Forelimb muscle (tissue), 1 donor: ENCODE measurements around the gene HPDL. TPM values are rescaled to one million over a fixed set of nuclear protein-coding genes. Genes with fewer than 3 reads are reported as not detected.

Experiments used
- DNase-seq: peaks from one replicate; pipeline ENCODE4 v3.0.0-alpha.2; 2013; ENCODE audit warnings: low read depth
- polyA plus RNA-seq: library from polyadenylated mRNA; unstranded; fragments of 120-200 nt; gene quantifications from one replicate; pipeline ENCODE4 v1.2.1, GENCODE V29; 2013; ENCODE audit not compliant: insufficient read length

Gene HPDL
- polyA plus RNA-seq, 1 donor, result 2.1 TPM

DNA sequence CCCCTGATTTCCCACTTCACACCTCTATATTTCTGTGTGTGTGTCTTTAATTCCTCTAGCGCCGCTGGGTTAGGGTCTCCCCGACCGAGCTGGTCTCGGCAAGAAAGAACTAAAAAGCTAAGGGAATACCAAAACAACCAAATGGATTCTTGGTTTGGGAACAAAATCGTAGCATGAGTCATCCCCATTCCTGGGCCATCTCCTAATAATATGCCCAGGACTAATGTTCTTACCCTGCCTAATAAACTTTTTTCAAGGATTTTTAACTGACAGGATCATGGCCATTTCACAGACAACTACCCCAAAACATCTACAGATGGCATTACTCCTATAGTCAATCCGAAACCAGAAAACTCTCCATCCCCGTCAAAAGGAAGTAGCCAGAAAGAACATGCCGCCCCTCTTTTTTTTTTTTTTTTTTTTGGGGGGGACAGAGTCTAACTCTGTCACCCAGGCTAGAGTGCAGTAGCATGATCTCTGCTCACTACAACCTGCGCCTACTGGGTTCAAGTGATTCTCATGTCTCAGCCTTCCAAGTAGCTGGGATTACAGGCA, 4.1 kb upstream of the HPDL start:
- DNase-seq, result no peak

DNA sequence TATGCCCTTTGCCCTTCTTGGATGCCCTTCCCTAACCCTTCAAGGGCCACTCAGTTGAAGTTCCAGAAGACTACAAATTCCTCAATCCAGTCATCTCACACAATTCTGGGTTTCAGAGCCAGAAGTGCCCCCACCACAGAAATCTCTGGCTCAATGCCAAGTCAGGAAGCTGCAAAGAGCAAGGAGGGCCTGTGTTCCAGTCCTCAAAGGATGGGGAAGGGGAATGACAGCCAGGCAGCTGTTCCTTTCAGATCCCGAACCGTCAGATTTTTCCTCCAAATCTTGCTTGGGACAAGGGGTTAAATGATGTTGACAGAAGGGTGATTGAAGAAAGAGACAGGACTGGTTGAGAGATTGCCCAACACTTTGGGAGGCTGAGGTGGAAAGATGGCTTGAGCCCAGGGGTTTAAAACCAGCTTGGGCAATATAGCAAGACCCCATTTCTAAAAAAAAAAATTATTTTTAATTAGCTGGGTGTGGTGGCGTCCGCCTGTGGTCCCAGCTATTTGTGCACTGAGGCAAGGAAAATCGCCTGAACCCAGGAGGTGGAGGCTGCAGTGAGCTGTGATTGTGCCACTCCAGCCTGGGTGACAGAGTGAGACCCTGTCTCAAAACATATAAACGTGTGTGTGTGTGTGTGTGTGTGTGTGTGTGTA, 716 bp upstream of the HPDL start:
- no peak for DNase-seq

DNA sequence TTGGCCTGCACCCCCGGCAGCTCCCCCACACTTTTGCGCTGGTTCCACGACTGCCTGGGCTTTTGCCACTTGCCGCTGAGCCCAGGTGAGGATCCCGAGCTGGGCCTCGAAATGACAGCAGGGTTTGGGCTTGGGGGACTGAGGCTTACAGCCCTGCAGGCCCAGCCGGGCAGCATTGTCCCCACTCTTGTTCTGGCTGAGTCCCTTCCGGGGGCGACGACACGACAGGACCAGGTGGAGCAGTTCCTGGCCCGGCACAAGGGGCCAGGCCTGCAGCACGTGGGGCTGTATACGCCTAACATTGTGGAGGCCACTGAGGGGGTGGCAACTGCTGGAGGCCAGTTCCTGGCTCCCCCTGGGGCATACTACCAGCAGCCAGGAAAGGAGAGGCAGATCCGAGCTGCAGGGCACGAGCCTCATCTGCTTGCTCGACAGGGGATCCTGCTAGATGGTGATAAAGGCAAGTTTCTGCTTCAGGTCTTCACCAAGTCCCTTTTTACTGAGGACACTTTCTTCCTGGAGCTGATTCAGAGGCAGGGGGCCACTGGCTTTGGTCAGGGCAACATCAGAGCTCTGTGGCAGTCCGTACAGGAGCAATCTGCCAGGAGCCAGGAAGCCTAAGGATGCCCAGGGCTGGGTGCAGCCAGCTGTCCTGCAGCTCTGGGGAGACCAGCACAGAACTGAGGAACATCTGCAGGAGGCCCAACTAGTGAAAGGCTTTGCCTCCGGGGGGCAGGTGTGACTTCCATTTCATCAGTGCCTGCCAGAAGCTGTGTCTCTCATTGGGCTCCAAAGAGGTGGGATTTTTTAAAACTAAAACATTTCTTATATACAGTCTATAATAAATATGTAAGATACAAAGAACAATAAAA, 1.2 kb downstream of the HPDL start:
- DNase-seq, result no peak

DNA sequence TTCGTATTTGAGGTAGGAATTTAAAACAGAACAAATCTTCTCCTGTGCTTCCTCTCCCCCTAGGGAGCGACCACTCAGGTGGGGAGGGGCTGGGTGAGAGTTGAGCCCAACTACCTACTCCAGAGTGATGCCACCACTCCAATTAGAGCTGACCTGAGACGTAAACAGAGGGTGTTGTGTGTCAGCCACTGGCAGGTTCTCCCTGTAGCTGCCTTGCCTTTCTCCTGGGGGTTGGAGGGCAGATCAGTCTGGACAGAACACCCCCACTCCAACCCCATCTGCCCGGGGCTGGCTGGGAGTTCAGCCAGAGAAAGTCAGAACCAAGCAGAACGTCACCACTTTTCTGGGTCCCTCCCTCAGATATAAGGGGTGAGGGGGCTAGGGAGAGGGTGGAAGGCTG, 2.0 kb downstream of the HPDL start:
- no peak for DNase-seq

DNA sequence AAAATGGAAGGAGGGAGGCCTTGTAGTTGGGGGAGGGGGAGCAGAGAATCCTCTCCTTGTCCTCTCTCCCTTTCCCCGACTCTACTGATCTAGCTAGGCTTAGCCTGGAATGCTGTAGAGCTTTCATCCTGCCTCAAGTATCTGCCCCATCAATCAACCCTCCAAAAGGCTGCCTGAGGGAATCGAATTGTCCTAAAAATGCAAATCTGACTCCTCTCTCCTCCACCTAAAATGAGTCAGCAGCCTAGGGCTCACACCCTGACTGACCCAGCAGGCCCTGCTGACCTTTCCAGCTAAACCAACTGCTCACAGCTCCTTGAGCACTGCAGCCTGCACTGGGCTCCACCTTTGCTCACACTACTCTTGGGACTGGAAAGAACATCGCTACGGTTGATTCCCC, 2.8 kb downstream of the HPDL start:
- DNase-seq, result no peak

DNA sequence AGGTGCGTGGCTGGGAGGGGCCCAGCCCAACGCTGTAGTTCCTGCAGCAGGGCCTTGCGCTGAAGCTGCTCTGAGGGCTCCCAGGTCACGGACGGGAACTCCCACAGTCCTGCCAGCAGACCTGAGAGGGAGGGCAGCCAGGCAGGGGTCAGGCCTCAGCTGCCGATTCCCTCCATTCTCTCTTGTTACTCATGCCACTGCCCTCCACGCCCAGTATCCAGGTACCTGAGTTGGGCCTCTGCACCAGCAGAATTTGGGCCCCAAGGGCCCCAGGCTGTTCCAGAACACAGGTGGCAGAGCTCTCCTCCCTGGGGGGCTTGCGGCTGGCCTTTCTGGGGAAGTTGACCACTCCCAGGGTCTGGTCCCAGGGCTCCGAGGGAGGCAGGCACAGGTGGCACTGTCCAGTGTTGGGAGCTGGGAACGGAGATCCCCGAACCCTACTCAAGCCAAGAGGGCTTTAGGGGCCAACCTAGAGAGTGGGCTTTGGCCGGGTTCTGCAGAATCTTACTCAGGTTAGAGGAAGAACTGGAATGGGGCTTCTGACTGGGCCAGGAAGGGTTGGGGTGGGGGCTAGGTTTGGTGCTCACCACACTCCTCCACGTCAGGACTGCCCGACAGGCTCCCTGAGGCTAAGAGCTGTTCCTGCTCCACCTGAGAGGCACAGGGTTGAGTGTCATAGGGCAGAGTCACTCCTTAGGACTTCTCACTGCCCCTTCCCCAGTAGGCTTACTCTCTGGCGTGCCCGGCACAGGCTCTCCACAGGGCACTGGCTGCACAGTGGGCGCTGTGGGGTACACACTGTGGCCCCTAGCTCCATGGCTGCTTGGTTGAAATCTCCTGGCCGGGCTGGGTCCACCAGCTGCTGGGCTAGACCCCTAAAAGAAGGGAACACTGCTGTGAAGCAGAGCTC, 5.0 kb downstream of the HPDL start:
- DNase-seq, result no peak

DNA sequence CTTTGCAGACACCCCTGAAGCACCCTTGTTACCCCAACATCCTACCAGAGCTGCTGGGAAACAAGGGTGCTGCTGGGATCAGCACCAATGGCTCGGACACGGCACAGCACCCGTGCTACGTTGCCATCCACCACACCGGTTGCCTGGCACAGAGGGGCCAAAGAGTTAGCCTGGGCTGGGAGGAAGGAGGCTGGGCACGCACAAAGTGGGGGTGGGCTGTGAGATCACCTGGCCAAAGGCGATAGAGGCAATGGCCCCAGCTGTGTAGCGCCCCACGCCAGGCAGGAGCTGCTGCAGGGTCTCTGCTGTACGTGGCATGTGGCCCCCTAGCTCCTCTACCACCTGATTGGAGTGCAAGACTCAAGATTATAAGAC, 5.6 kb downstream of the HPDL start:
- no peak for DNase-seq

DNA sequence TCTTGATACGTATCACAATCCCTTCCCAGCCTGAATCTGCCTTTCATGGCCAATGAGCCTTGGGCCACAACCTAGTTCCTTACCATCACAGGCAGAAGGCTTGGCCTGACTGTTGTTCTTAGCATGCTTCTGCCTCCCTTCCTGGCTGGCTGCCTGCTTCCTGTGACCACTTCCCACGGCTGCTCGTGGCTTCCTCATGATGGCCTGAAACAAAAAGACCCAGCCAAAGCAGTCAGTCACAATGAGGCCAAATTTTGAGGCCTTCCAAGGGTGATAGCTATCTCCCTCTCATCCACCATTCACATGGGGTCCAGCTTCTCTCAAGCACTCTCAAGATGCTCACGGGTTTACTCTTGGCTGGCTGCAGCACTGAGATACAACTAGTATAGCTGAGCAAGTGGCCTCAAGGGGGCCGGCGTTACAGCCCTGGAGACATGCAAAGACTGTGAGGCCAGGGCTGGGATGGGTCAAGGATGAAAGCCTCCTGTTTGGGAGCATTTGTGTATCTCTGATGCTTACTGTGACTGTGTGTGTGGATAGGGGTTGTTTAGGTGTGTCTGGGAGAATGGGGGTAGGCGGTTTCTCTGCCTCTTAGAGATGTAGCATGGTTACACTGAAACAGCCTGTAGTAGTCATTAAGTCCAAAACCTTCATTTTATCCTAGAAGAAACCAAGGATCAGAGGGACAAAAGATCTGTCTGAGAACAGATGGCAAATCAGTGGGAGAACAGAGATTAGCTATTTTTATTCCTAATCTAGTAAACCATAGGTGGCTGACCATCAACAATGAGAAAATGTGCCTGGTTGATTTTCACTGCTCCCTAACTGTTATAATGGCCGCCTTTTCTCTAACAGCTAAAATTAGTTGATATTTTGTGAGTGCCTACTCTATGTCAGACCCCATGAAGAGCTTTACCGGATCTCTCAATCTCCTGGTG, 7.9 kb downstream of the HPDL start:
- no peak for DNase-seq

DNA sequence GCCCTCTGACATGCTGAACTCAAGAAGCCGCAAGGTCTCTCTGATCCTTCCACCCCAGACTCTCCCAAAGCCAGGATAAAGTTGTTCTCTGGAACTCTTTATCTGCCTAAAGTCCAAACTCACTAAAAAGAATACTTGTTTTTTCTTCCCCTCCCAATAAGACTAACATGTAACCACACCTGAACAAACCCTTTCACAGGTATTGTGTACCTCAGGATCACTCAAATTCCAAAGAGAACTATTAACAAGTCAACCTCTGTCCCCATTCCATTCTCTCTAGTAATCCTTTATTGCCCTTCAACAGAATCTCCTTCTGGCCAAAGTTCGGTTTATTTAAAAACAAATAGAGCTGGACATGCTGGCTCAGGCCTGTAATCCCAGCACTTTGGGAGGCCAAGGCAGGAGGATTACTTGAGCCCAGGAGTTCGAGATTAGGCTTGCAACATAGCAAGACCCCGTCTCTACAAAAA, 9.2 kb downstream of the HPDL start:
- DNase-seq, result no peak

DNA sequence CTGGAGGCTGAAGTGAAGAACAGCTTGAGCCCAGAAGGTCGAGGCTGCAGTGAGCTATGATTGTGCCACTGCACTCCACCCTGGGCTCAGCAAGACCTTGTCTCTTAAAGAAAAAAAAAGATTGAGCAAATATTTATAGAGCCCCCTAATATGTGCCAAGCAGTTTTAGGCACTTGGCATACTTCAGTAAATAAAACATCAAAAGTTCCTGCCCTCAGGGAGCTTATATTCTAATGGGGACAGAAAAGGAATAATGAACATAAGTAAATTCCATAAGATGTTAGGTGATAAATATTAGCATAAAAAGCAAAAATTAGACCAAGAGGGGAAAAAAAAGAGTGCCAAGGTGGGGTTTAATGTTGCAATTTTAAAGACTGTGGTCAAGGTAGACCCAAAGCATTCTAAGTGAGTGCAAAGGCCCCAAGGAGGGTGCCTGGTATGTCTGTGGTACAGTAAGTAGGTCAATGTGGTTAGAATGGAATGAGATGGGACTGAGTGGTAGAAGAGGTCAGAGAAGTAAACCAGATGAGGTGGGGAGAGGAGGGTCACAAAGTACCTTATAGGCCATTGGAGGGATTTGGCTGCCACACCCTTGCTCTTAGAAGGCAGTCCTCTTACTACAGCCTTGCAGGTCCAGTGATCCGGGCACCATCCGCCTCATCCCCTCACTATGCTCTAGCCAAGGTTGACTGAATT, 11.1 kb downstream of the HPDL start:
- no peak for DNase-seq

DNA sequence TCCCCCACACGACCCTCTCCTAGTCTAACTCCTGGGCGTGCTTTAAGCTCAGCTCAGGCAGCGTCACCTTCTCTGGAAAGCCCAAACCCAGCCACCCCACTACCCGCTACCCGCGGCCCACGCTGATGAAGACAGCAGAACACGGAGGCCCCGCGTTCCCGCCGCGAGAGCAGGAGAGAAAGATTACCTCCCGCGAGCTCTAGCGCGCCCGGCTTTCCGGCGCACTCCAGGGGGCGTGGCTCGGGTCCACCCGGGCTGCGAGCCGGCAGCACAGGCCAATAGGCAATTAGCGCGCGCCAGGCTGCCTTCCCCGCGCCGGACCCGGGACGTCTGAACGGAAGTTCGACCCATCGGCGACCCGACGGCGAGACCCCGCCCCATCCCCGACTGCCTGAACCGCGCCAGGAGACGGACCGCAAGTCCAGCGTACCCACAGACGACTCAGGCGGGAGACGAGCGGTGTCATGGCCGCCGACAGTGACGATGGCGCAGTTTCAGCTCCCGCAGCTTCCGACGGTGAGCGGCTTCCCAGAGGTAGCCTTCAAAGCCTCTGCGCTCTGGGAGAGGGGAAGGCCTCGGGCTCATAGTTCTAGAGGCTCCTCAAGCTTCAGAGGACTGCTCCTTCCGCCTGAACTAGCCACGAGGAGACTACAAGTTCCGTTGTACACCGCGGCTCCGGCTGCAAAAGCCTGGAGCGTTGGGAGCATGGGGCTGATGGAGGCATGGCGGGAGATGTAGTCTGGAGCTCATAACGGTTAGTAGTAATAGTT, 13.3 kb downstream of the HPDL start, which contains the start of the genes MUTYH and TOE1:
TSS of gene MUTYH (minus strand) at position 652 of the 770 bp plus-strand sequence. CDS start 5,935 bp downstream, outside the sequence.
TSS of gene TOE1 (plus strand) at position 382 of the 770 bp plus-strand sequence. CDS start at position 465, 83 bp downstream.
- DNase-seq, result peak; percentile 78

DNA sequence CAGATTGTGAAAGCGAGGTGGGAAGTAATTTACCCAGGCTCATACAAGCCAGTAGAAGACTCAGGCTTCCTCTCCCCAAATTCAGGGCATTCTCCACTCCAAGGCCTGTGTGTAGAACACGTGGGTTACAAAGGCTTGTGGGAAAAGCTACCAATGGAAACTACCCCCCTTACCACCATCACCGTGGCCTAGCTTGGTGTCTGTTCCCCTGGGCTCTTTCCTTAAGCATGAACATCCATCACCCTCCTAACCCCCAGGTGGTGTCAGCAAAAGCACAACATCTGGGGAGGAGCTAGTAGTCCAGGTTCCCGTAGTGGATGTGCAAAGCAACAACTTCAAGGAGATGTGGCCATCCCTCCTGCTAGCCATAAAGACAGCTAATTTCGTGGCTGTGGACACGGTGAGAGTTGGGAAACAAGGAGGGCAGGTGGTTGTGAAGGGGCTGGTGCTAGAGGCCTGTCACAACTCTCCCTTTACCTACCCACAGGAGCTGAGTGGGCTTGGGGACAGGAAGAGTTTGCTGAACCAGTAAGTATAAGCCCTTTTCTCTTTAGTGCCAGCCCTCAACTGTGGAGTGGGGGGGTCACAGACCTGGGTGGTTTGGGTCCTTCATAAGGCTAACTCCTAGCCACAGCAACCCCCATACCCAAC, 14.2 kb downstream of the HPDL start:
- no peak for DNase-seq

DNA sequence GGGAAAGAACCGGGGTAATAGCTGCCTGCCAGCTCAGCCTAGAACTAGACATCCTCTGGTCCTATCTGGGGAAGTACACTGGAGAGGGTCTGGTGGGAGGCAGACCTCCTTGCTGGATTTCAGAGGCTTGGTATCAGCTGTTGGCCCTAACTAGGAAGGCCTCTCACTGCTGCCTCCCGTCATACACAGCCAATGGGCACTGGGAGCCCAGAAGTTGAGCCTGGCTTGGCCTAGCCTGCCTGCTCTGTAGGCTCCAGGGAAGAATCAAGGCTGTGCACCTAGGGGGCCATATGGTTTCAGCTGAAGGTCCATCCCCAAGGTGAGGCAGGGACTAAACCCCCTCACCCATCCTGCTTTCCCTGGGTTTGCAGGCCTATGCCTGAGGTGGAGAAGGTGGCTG, 17.8 kb downstream of the HPDL start:
- DNase-seq, result no peak

DNA sequence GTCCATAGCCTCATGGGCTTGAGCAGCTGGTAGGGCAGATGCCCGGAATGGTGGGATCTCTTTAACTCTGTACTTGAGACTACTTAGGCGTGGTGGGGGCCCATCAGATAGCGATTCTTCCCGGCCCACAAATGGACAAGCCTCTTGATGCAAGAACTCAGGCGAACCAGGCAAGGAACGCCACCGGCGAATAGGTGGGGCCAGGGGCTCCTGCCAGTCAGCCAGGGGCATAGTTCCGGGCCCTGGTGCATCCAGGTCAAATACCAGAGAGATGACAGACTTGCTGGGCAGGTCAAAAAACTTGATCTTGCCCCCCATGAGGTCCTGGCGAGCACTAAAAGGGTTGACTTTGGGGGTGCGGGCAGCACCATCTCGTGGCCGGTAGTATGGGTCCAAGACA, 18.3 kb downstream of the HPDL start:
- no peak for DNase-seq

DNA sequence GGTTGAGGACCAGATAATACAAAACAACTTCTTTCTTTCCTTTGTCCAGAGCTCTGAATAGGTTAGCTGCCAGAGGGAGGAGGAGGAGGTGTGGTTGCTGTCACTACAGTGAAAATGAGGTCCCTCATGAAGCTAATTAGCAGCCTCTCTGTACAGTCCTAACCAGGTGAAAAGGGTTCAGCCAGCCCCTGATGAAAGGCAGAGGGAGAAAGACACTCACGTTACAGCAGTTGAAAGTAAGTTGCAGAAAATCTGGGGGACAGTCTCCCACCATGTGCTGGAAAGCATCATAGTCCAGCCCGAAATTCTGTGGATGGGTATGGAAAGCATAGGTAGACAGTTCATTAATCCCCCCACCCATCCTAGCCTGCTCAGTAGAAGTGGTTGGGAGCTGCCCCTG, 19.8 kb downstream of the HPDL start:
- DNase-seq, result no peak

DNA sequence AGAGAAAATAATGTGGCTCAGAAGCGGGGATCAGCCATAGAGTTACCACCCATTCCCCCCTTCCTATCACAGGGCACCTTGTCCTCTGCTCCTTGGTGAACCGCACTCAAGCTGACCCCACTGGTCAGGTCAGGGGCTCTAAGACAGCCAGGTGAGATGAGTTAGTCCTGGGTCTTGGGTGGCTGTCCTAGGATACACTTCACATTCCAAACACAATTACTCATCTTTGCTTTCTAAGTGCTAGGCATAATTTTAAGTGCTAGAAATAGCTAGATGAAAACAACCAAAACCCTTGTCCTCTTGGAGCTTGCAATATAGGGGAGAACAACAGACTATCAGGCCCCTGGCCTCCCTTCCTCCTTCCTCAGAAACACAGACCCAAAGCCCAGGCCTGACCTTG, 21.3 kb downstream of the HPDL start:
- no peak for DNase-seq

DNA sequence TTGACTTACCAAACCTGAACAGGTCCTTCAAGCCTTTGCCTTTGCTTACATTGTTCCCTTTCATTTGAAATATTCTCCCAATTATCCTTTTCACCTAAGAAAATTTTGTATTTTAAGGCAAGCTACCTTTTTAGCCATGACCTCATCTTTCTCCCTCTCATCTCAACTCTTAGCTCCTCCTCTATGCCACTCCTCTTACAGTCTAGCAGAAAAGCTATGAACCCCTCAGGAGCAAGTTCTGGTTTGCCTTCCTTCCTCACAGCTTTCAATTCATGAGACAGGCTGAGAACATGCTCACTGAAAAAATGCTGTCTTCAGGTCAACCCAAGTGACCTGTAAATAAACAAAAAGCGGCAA, 21.9 kb downstream of the HPDL start:
- DNase-seq, result no peak

DNA sequence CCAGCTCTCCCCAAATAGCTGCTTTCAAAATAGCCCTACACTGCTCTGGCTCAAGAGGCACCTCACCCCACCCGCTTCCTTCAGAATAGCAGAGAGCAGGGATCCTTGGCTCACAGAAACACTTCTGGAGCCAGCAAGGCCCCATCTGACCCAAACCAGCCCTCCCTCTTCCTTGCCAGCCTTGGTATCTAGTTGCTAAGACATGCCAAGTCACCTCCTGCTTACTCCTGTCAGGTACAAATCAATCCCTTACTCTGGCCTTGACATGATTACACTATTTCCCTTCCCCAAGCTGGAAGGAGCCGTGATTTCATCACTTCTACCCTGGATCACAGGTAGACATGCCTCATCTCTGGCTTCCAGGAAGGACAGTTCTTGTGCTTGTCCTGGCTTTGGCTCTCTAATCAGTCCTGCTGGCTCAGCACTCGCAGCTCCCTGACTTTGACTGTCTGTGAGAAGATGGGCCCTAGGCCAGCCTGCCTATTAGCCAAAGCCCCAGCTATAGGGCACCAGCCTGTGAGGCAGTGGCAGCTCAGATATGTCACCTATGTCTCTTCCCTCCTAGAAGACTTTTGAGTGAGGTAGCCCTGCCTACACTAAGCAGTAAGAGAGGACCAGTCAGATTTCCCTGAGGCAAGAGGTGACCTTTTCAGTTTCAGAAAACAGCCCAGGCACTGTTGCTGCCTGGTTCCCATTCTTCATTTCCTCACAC, 22.4 kb downstream of the HPDL start:
- no peak for DNase-seq
